HepG2 (cell line): ENCODE results near the gene ZNF488. TPM values are rescaled to one million over a fixed set of nuclear protein-coding genes. Genes with fewer than 3 reads are reported as not detected.

Source experiments
- KAT2B ChIP-seq: fragments of 150-350 bp; IDR thresholded peaks from 2 replicates; pipeline ENCODE4 v1.6.1; 2014; ENCODE audit warnings: low read depth, low read length, borderline replicate concordance
- ZBTB40 ChIP-seq, 2 experiments: fragments of 450-650 bp in 1 of 2; sonication (generic) in 1 of 2; formaldehyde crosslinking in 1 of 2; IDR thresholded peaks; 2 replicates each; pipeline versions ENCODE4 v1.6.1 to v1.8.0; 2016 to 2022; ENCODE audit warnings: antibody characterized with exemption in 1 of 2, mild to moderate bottlenecking in 1 of 2, missing genetic modification reagents in 1 of 2
- ZNF138 ChIP-seq: sonication (generic); formaldehyde crosslinking; IDR thresholded peaks from 2 replicates; pipeline ENCODE4 v1.5.0; 2020; ENCODE audit warnings: mild to moderate bottlenecking, low read depth, missing genetic modification reagents
- ZNF580 ChIP-seq: IDR thresholded peaks from 2 replicates; pipeline ENCODE4 v1.6.1; 2016; ENCODE audit warnings: low read depth, borderline replicate concordance
- ZNF709 ChIP-seq: sonication (generic); formaldehyde crosslinking; IDR thresholded peaks from 2 replicates; pipeline ENCODE4 v1.5.0; 2020; ENCODE audit warnings: mild to moderate bottlenecking, missing genetic modification reagents
- polyA plus RNA-seq, 8 experiments: library from polyadenylated mRNA; depleted of rRNA in 3 of 8; stranded (reverse) in 7 of 8; unstranded in 1 of 8; fragments of >200 nt; fragmentation: Illumina TruSeq in 4 of 8; extraction: Trizol in 4 of 8; gene quantifications; 2 replicates each; pipeline versions ENCODE4 v1.2.1 to v1.2.3, GENCODE V29; 2011 to 2016; ENCODE audit warnings: low read depth in 4 of 8, missing spikeins in 1 of 8, mixed read lengths in 1 of 8; ENCODE audit not compliant: insufficient read depth in 1 of 8
- total RNA-seq, 5 experiments: library from RNA; depleted of rRNA; stranded (reverse); fragments of >200 nt; fragmentation: Illumina TruSeq; extraction: Trizol; gene quantifications; 2 replicates each; pipeline ENCODE4 v1.2.3, GENCODE V29; 2016; ENCODE audit warnings: low read depth in 1 of 5
- TF ChIP-seq, protein P1 (sequence below): sonication (generic); formaldehyde crosslinking; IDR thresholded peaks from 2 replicates; pipeline ENCODE4 v1.4.0; 2020; ENCODE audit warnings: mild to moderate bottlenecking, missing genetic modification reagents

Gene ZNF488
- total and polyA plus RNA-seq, 2 of the 13 experiments (the other 11 are each of a cell fraction or from before 2014, with no cell fraction given): 0.13 to 0.15 TPM

- TF ChIP-seq, protein P1, sequence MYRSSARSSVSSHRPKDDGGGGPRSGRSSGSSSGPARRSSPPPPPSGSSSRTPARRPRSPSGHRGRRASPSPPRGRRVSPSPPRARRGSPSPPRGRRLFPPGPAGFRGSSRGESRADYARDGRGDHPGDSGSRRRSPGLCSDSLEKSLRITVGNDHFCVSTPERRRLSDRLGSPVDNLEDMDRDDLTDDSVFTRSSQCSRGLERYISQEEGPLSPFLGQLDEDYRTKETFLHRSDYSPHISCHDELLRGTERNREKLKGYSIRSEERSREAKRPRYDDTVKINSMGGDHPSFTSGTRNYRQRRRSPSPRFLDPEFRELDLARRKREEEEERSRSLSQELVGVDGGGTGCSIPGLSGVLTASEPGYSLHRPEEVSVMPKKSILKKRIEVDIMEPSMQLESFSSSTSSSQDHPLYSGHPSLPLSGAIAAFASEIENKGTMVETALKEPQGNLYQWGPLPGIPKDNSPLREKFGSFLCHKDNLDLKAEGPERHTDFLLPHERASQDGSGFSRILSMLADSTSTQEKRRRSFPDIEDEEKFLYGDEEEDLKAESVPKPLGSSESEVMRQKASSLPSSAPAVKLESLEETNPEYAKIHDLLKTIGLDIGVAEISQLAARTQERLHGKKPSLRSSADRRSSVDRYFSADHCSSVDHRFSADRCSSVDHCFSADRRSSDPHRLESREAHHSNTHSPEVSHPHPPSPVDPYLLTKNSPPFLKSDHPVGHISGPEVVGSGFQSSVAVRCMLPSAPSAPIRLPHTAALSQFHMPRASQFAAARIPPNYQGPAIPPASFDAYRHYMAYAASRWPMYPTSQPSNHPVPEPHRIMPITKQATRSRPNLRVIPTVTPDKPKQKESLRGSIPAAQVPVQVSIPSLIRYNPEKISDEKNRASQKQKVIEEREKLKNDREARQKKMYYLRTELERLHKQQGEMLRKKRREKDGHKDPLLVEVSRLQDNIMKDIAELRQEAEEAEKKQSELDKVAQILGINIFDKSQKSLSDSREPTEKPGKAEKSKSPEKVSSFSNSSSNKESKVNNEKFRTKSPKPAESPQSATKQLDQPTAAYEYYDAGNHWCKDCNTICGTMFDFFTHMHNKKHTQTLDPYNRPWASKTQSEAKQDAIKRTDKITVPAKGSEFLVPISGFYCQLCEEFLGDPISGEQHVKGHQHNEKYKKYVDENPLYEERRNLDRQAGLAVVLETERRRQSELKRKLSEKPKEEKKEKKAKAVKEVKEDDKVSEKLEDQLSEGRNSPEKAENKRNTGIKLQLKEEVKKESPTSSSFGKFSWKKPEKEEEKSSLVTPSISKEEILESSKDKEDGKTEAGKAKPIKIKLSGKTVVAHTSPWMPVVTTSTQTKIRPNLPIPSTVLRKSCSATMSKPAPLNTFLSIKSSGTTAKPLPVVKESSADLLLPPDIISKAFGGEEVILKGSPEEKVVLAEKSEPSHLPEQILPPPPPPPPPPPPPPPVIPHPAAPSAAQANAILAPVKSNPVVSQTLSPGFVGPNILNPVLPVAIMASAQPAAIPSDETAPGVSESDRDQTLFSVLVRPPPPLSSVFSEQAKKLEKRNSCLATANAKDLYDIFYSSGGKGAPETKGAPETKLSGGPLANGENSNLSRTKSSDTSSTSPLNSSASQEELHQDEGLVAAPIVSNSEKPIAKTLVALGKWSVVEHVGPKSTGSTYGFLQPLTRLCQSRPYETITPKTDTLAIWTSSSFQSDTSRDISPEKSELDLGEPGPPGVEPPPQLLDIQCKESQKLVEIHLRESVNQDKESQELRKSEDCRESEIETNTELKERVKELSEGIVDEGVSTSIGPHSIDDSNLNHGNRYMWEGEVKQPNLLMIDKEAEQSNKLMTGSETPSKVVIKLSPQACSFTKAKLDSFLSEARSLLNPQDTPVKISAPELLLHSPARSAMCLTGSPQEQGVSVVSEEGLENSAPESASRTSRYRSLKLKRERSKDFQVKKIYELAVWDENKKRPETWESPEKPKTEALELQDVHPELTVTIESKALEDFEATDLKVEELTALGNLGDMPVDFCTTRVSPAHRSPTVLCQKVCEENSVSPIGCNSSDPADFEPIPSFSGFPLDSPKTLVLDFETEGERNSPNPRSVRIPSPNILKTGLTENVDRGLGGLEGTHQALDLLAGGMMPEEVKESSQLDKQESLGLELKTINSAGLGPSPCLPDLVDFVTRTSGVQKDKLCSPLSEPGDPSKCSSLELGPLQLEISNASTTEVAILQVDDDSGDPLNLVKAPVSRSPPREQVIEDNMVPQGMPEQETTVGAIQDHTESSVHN: no peak
- TF ChIP-seq ZNF709 (CRISPR knock-in tag) (no peak), ZBTB40 (IDR thresholded peaks at IDR 0.05) (no peak), ZBTB40 (CRISPR knock-in tag; IDR thresholded peaks at IDR 0.05) (no peak), ZNF580 (CRISPR knock-in tag) (no peak), KAT2B (no peak), ZNF138 (CRISPR knock-in tag) (no peak)
Observed at GRCh38 chr10:47320812-47321211, 63.3 kb downstream of the ZNF488 start (continued).
